ENCODE results near the gene SLC4A1. TPM values are rescaled to one million over a fixed set of nuclear protein-coding genes. Genes with fewer than 3 reads are reported as not detected.

Gene SLC4A1
- total RNA-seq, 1 donor = not detected

DNA sequence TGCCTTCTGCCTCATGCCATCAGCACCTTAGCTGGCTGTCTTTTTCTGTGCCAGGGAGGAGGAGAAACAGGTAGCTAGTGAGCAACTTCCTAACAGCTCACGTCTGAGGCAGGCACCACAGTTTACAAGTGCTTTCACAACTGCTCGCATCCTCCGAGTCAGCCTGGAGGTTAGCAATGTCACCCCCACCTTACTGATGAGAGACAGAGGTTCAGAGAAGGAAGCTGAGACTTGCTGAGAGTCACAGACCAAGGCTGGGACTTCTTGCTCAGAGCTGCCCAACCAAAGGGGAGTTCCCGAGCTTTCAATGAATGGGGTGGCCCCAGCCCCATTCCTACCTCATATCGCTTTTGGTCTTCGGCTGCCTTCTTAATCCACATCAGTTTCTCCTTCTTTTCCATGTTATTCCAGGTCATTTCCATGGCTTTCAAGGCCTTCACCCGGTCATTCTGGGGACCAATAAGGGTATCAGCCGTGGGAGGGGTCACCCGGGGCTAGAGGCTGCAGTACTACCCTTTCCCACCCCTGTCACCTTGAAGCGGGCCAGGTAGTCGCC, 58.1 kb downstream of the SLC4A1 start:
- H2AFZ ChIP-seq (ENCODE audit: low read length) = no peak overlapping the region
- no peaks in the 10 kb centered on the region for H3K27me3 ChIP-seq (ENCODE audit: insufficient read depth, low read length)
- peak; percentile 58 for DNase-seq (ENCODE audit: insufficient read length, low spot score, missing footprints)
- H3K4me2 ChIP-seq (ENCODE audit: insufficient read depth, low read length) = peak overlapping the region; percentile 54
- H3K4me3 ChIP-seq (ENCODE audit: insufficient read depth, low read length) = no peak overlapping the region
- H3K79me2 ChIP-seq (ENCODE audit: insufficient read depth, low read length) = no peaks in the 10 kb centered on the region
- peaks cover 21% of the 10 kb centered on the region for H4K20me1 ChIP-seq (ENCODE audit: insufficient read depth, low read length)
- no peak for TF ChIP-seq CTCF (IDR thresholded peaks at IDR 0.05; ENCODE audit: extremely low read depth, low read depth, low read length)
- H3K9me3 ChIP-seq (ENCODE audit: low read depth, low read length) = no peaks in the 10 kb centered on the region
- peaks cover 11% of the 10 kb centered on the region for H3K4me1 ChIP-seq (ENCODE audit: insufficient read depth, low read length)
- H3K36me3 ChIP-seq (ENCODE audit: insufficient read depth, low read length) = peaks cover 63% of the 10 kb centered on the region
- peak overlapping the region; percentile 10 for H3K27ac ChIP-seq (ENCODE audit: low read depth, low read length)

DNA sequence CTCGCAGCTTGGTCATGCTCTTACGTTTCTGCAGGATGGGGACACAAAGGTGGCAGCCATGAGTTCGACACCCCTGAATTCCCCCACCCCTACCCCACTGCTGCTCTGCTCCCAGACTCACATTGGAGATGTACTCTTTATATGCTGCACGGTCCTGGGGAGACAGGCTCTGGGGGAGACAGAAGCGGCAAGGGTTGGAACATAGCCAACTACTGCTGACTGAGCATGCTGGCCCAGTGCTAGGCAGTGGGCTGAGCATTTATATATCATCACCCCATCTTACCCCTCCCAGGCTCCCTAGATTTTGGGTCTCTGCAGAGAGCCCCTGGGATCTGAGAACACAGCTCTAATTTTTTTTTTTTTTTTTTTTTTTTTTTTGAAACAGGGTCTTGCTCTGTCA, 60.2 kb downstream of the SLC4A1 start:
- Histone ChIP-seq H3K36me3 (ENCODE audit: insufficient read depth, low read length) (peaks cover 45% of the 10 kb centered on the region), H3K27ac (ENCODE audit: low read depth, low read length) (peak overlapping the region; percentile 66), H3K9me3 (ENCODE audit: low read depth, low read length) (no peaks in the 10 kb centered on the region), H4K20me1 (ENCODE audit: insufficient read depth, low read length) (peaks cover 13% of the 10 kb centered on the region), H3K4me2 (ENCODE audit: insufficient read depth, low read length) (no peak overlapping the region), H3K4me3 (ENCODE audit: insufficient read depth, low read length) (no peak overlapping the region), H2AFZ (ENCODE audit: low read length) (no peak overlapping the region), H3K4me1 (ENCODE audit: insufficient read depth, low read length) (peaks cover 28% of the 10 kb centered on the region), H3K79me2 (ENCODE audit: insufficient read depth, low read length) (no peaks in the 10 kb centered on the region), H3K27me3 (ENCODE audit: insufficient read depth, low read length) (no peaks in the 10 kb centered on the region)
- DNase-seq (ENCODE audit: insufficient read length, low spot score, missing footprints) = peak; percentile 53
- TF ChIP-seq CTCF (IDR thresholded peaks at IDR 0.05; ENCODE audit: extremely low read depth, low read depth, low read length) = no peak

- H3K27ac ChIP-seq (ENCODE audit: low read depth, low read length) = no peak overlapping the region
- H3K27me3 ChIP-seq (ENCODE audit: insufficient read depth, low read length) = no peaks in the 10 kb centered on the region
- no peak overlapping the region for H3K4me2 ChIP-seq (ENCODE audit: insufficient read depth, low read length)
- H3K9me3 ChIP-seq (ENCODE audit: low read depth, low read length) = no peaks in the 10 kb centered on the region
- no peak for TF ChIP-seq CTCF (IDR thresholded peaks at IDR 0.05; ENCODE audit: extremely low read depth, low read depth, low read length)
- H3K4me1 ChIP-seq (ENCODE audit: insufficient read depth, low read length) = peaks cover 33% of the 10 kb centered on the region
- H4K20me1 ChIP-seq (ENCODE audit: insufficient read depth, low read length) = peaks cover 13% of the 10 kb centered on the region
- peaks cover 45% of the 10 kb centered on the region for H3K36me3 ChIP-seq (ENCODE audit: insufficient read depth, low read length)
- peak; percentile 34 for DNase-seq (ENCODE audit: insufficient read length, low spot score, missing footprints)
- no peaks in the 10 kb centered on the region for H3K79me2 ChIP-seq (ENCODE audit: insufficient read depth, low read length)
- H3K4me3 ChIP-seq (ENCODE audit: insufficient read depth, low read length) = no peak overlapping the region
- H2AFZ ChIP-seq (ENCODE audit: low read length) = no peak overlapping the region
Measured at GRCh38 chr17:44207319-44207718, 60.6 kb downstream of the SLC4A1 start.

GRCh38 chr17:44206825-44207155, 61.1 kb downstream of the SLC4A1 start:
- DNase-seq (ENCODE audit: insufficient read length, low spot score, missing footprints) = no peak

More at GRCh38 chr17:44206825-44207155, 61.1 kb downstream of the SLC4A1 start:
- Histone ChIP-seq H3K27me3 (ENCODE audit: insufficient read depth, low read length) (no peaks in the 10 kb centered on the region), H3K4me1 (ENCODE audit: insufficient read depth, low read length) (peaks cover 33% of the 10 kb centered on the region), H3K4me2 (ENCODE audit: insufficient read depth, low read length) (no peak overlapping the region), H4K20me1 (ENCODE audit: insufficient read depth, low read length) (peaks cover 13% of the 10 kb centered on the region), H3K9me3 (ENCODE audit: low read depth, low read length) (no peaks in the 10 kb centered on the region), H3K79me2 (ENCODE audit: insufficient read depth, low read length) (no peaks in the 10 kb centered on the region), H3K27ac (ENCODE audit: low read depth, low read length) (no peak overlapping the region), H3K4me3 (ENCODE audit: insufficient read depth, low read length) (no peak overlapping the region), H2AFZ (ENCODE audit: low read length) (no peak overlapping the region), H3K36me3 (ENCODE audit: insufficient read depth, low read length) (peaks cover 45% of the 10 kb centered on the region)
- no peak for TF ChIP-seq CTCF (IDR thresholded peaks at IDR 0.05; ENCODE audit: extremely low read depth, low read depth, low read length)
